ENCODE measurements around the gene ZNF580.

ZNF580 gene

GRCh38 chr19:55658846-55659459, 18.2 kb downstream of the ZNF580 start:
- peaks cover 24 to 43% of the 10 kb centered on the region in 2 donors for H3K4me1 ChIP-seq (ENCODE audit: control insufficient read depth in 1 of 2, insufficient read depth in 2 of 2, low read length in 2 of 2)
- H3K9me3 ChIP-seq (ENCODE audit: control insufficient read depth in 1 of 2, low read length in 2 of 2), result no peaks in the 10 kb centered on the region
- peaks cover 34 to 64% of the 10 kb centered on the region in 2 donors for H3K36me3 ChIP-seq (ENCODE audit: control insufficient read depth in 1 of 2, insufficient read depth in 2 of 2, low read length in 2 of 2)
- H3K27me3 ChIP-seq (ENCODE audit: low read depth, low read length), result no peaks in the 10 kb centered on the region
- H3K27ac ChIP-seq (ENCODE audit: low read length), result no peak overlapping the region
- peak overlapping the region in 1 of 2 donors; percentile 24 for H3K4me3 ChIP-seq (ENCODE audit: low read depth in 1 of 2, low read length in 2 of 2)

GRCh38 chr19:55659822-55660221, 19.0 kb downstream of the ZNF580 start:
- H3K9me3 ChIP-seq (ENCODE audit: control insufficient read depth in 1 of 2, low read length in 2 of 2), result no peaks in the 10 kb centered on the region
- H3K27me3 ChIP-seq (ENCODE audit: low read depth, low read length), result no peaks in the 10 kb centered on the region
- peaks cover 39 to 66% of the 10 kb centered on the region in 2 donors for H3K36me3 ChIP-seq (ENCODE audit: control insufficient read depth in 1 of 2, insufficient read depth in 2 of 2, low read length in 2 of 2)
- H3K4me1 ChIP-seq (ENCODE audit: control insufficient read depth in 1 of 2, insufficient read depth in 2 of 2, low read length in 2 of 2), result peaks cover 24 to 43% of the 10 kb centered on the region in 2 donors
- no peak overlapping the region for H3K27ac ChIP-seq (ENCODE audit: low read length)
- H3K4me3 ChIP-seq (ENCODE audit: low read depth in 1 of 2, low read length in 2 of 2), result no peak overlapping the region

- Histone ChIP-seq H3K27ac (ENCODE audit: low read length) (no peak overlapping the region), H3K9me3 (ENCODE audit: control insufficient read depth in 1 of 2, low read length in 2 of 2) (no peaks in the 10 kb centered on the region), H3K36me3 (ENCODE audit: control insufficient read depth in 1 of 2, insufficient read depth in 2 of 2, low read length in 2 of 2) (peaks cover 39 to 65% of the 10 kb centered on the region in 2 donors), H3K4me1 (ENCODE audit: control insufficient read depth in 1 of 2, insufficient read depth in 2 of 2, low read length in 2 of 2) (peaks cover 24 to 43% of the 10 kb centered on the region in 2 donors), H3K27me3 (ENCODE audit: low read depth, low read length) (no peaks in the 10 kb centered on the region), H3K4me3 (ENCODE audit: low read depth in 1 of 2, low read length in 2 of 2) (no peak overlapping the region)
Measured at GRCh38 chr19:55660404-55660803, 19.6 kb downstream of the ZNF580 start.

GRCh38 chr19:55660991-55661390, 20.2 kb downstream of the ZNF580 start:
- Histone ChIP-seq H3K36me3 (ENCODE audit: control insufficient read depth in 1 of 2, insufficient read depth in 2 of 2, low read length in 2 of 2) (peaks cover 42 to 69% of the 10 kb centered on the region in 2 donors), H3K9me3 (ENCODE audit: control insufficient read depth in 1 of 2, low read length in 2 of 2) (no peaks in the 10 kb centered on the region), H3K4me1 (ENCODE audit: control insufficient read depth in 1 of 2, insufficient read depth in 2 of 2, low read length in 2 of 2) (peaks cover 22 to 40% of the 10 kb centered on the region in 2 donors), H3K4me3 (ENCODE audit: low read depth in 1 of 2, low read length in 2 of 2) (no peak overlapping the region), H3K27me3 (ENCODE audit: low read depth, low read length) (no peaks in the 10 kb centered on the region), H3K27ac (ENCODE audit: low read length) (no peak overlapping the region)

GRCh38 chr19:55661826-55662225, 21.0 kb downstream of the ZNF580 start:
- peaks cover 13 to 32% of the 10 kb centered on the region in 2 donors for H3K4me1 ChIP-seq (ENCODE audit: control insufficient read depth in 1 of 2, insufficient read depth in 2 of 2, low read length in 2 of 2)
- H3K36me3 ChIP-seq (ENCODE audit: control insufficient read depth in 1 of 2, insufficient read depth in 2 of 2, low read length in 2 of 2), result peaks cover 51 to 77% of the 10 kb centered on the region in 2 donors
- no peaks in the 10 kb centered on the region for H3K27me3 ChIP-seq (ENCODE audit: low read depth, low read length)
- no peaks in the 10 kb centered on the region for H3K9me3 ChIP-seq (ENCODE audit: control insufficient read depth in 1 of 2, low read length in 2 of 2)
- H3K4me3 ChIP-seq (ENCODE audit: low read depth in 1 of 2, low read length in 2 of 2), result no peak overlapping the region
- no peak overlapping the region for H3K27ac ChIP-seq (ENCODE audit: low read length)

GRCh38 chr19:55663846-55664536, 23.2 kb downstream of the ZNF580 start:
- peaks cover 0 to 10% of the 10 kb centered on the region in 2 donors for H3K4me1 ChIP-seq (ENCODE audit: control insufficient read depth in 1 of 2, insufficient read depth in 2 of 2, low read length in 2 of 2)
- no peak overlapping the region for H3K27ac ChIP-seq (ENCODE audit: low read length)
- no peaks in the 10 kb centered on the region for H3K27me3 ChIP-seq (ENCODE audit: low read depth, low read length)
- H3K36me3 ChIP-seq (ENCODE audit: control insufficient read depth in 1 of 2, insufficient read depth in 2 of 2, low read length in 2 of 2), result peaks cover 63 to 95% of the 10 kb centered on the region in 2 donors
- no peaks in the 10 kb centered on the region for H3K9me3 ChIP-seq (ENCODE audit: control insufficient read depth in 1 of 2, low read length in 2 of 2)
- H3K4me3 ChIP-seq (ENCODE audit: low read depth in 1 of 2, low read length in 2 of 2), result no peak overlapping the region

- Histone ChIP-seq H3K4me1 (ENCODE audit: control insufficient read depth in 1 of 2, insufficient read depth in 2 of 2, low read length in 2 of 2) (no peaks in the 10 kb centered on the region), H3K4me3 (ENCODE audit: low read depth in 1 of 2, low read length in 2 of 2) (no peak overlapping the region), H3K27ac (ENCODE audit: low read length) (no peak overlapping the region), H3K9me3 (ENCODE audit: control insufficient read depth in 1 of 2, low read length in 2 of 2) (no peaks in the 10 kb centered on the region), H3K36me3 (ENCODE audit: control insufficient read depth in 1 of 2, insufficient read depth in 2 of 2, low read length in 2 of 2) (peaks cover 71 to 92% of the 10 kb centered on the region in 2 donors), H3K27me3 (ENCODE audit: low read depth, low read length) (no peaks in the 10 kb centered on the region)
Measured at GRCh38 chr19:55666343-55667005, 25.7 kb downstream of the ZNF580 start.

- Histone ChIP-seq H3K27ac (ENCODE audit: low read length) (no peak overlapping the region), H3K36me3 (ENCODE audit: control insufficient read depth in 1 of 2, insufficient read depth in 2 of 2, low read length in 2 of 2) (peaks cover 66 to 87% of the 10 kb centered on the region in 2 donors), H3K4me3 (ENCODE audit: low read depth in 1 of 2, low read length in 2 of 2) (no peak overlapping the region), H3K9me3 (ENCODE audit: control insufficient read depth in 1 of 2, low read length in 2 of 2) (no peaks in the 10 kb centered on the region), H3K4me1 (ENCODE audit: control insufficient read depth in 1 of 2, insufficient read depth in 2 of 2, low read length in 2 of 2) (no peaks in the 10 kb centered on the region), H3K27me3 (ENCODE audit: low read depth, low read length) (no peaks in the 10 kb centered on the region)
Measured at GRCh38 chr19:55667006-55667381, 26.2 kb downstream of the ZNF580 start.

GRCh38 chr19:55667511-55667910, 26.7 kb downstream of the ZNF580 start:
- peaks cover 61 to 81% of the 10 kb centered on the region in 2 donors for H3K36me3 ChIP-seq (ENCODE audit: control insufficient read depth in 1 of 2, insufficient read depth in 2 of 2, low read length in 2 of 2)

GRCh38 chr19:55667958-55668357, 27.2 kb downstream of the ZNF580 start:
- no peaks in the 10 kb centered on the region for H3K9me3 ChIP-seq (ENCODE audit: control insufficient read depth in 1 of 2, low read length in 2 of 2)
- H3K36me3 ChIP-seq (ENCODE audit: control insufficient read depth in 1 of 2, insufficient read depth in 2 of 2, low read length in 2 of 2), result peaks cover 57 to 77% of the 10 kb centered on the region in 2 donors
- H3K4me1 ChIP-seq (ENCODE audit: control insufficient read depth in 1 of 2, insufficient read depth in 2 of 2, low read length in 2 of 2), result no peaks in the 10 kb centered on the region
- H3K27me3 ChIP-seq (ENCODE audit: low read depth, low read length), result no peaks in the 10 kb centered on the region
- H3K27ac ChIP-seq (ENCODE audit: low read length), result no peak overlapping the region
- H3K4me3 ChIP-seq (ENCODE audit: low read depth in 1 of 2, low read length in 2 of 2), result no peak overlapping the region

More at GRCh38 chr19:55667511-55667910, 26.7 kb downstream of the ZNF580 start:
- H3K4me3 ChIP-seq (ENCODE audit: low read depth in 1 of 2, low read length in 2 of 2), result no peak overlapping the region
- no peaks in the 10 kb centered on the region for H3K9me3 ChIP-seq (ENCODE audit: control insufficient read depth in 1 of 2, low read length in 2 of 2)
- H3K27me3 ChIP-seq (ENCODE audit: low read depth, low read length), result no peaks in the 10 kb centered on the region
- no peak overlapping the region for H3K27ac ChIP-seq (ENCODE audit: low read length)
- H3K4me1 ChIP-seq (ENCODE audit: control insufficient read depth in 1 of 2, insufficient read depth in 2 of 2, low read length in 2 of 2), result no peaks in the 10 kb centered on the region

GRCh38 chr19:55668603-55669348, 28.0 kb downstream of the ZNF580 start:
- H3K36me3 ChIP-seq (ENCODE audit: control insufficient read depth in 1 of 2, insufficient read depth in 2 of 2, low read length in 2 of 2), result peaks cover 49 to 69% of the 10 kb centered on the region in 2 donors
- H3K27ac ChIP-seq (ENCODE audit: low read length), result no peak overlapping the region
- H3K27me3 ChIP-seq (ENCODE audit: low read depth, low read length), result no peaks in the 10 kb centered on the region
- no peak overlapping the region for H3K4me3 ChIP-seq (ENCODE audit: low read depth in 1 of 2, low read length in 2 of 2)
- no peaks in the 10 kb centered on the region for H3K4me1 ChIP-seq (ENCODE audit: control insufficient read depth in 1 of 2, insufficient read depth in 2 of 2, low read length in 2 of 2)
- no peaks in the 10 kb centered on the region for H3K9me3 ChIP-seq (ENCODE audit: control insufficient read depth in 1 of 2, low read length in 2 of 2)

All from muscle layer of duodenum (tissue), 2 donors.